Measurements from ENCODE around the gene PDGFB. TPM values are rescaled to one million over a fixed set of nuclear protein-coding genes. Genes with fewer than 3 reads are reported as not detected.
A peak's percentile ranks its signal among the peaks of the same experiment; 100 is the strongest.
"Not testable (repeated sequence)": the region's sequence is repeated elsewhere in the genome, so short reads cannot be mapped to it uniquely, and the experiment has no call there.

The PDGFB gene
- total RNA-seq, 1 donor from 2014 or later: 29.8 TPM

GRCh38 chr22:39223091-39223710 lies 21.6 kb downstream of the PDGFB start:
- ATAC-seq (no peak), DNase-seq (no peak)
- Histone ChIP-seq H3K9me3 (no peaks in the 10 kb centered on the region), H3K27me3 (no peaks in the 10 kb centered on the region), H3K4me3 (no peak overlapping the region), H3K27ac (no peak overlapping the region), H3K4me1 (peaks cover 7% of the 10 kb centered on the region), H3K36me3 (peaks cover 20% of the 10 kb centered on the region)
- intact Hi-C loops (cut with DNase I): no loop called here
- TF ChIP-seq CTCF (IDR thresholded peaks at IDR 0.05): no peak

GRCh38 chr22:39221999-39222686 lies 22.6 kb downstream of the PDGFB start:
- ATAC-seq: no peak

GRCh38 chr22:39220890-39221850 lies 23.6 kb downstream of the PDGFB start:
- Histone ChIP-seq H3K27me3 (no peaks in the 10 kb centered on the region), H3K4me1 (peaks cover 7% of the 10 kb centered on the region), H3K27ac (peak overlapping the region; percentile 18), H3K36me3 (peaks cover 19% of the 10 kb centered on the region), H3K9me3 (no peaks in the 10 kb centered on the region), H3K4me3 (no peak overlapping the region)
- intact Hi-C loops (cut with DNase I): no loop called here
- ATAC-seq (peak; percentile 31), DNase-seq (peak; percentile 36)
- TF ChIP-seq CTCF (IDR thresholded peaks at IDR 0.05): no peak

More at GRCh38 chr22:39221999-39222686, 22.6 kb downstream of the PDGFB start:
- Histone ChIP-seq H3K4me3 (no peak overlapping the region), H3K27ac (peak overlapping the region; percentile 18), H3K27me3 (no peaks in the 10 kb centered on the region), H3K9me3 (no peaks in the 10 kb centered on the region), H3K36me3 (peaks cover 20% of the 10 kb centered on the region), H3K4me1 (peaks cover 7% of the 10 kb centered on the region)
- DNase-seq: peak; percentile 51
- intact Hi-C loops (cut with DNase I): no loop called here
- TF ChIP-seq CTCF (IDR thresholded peaks at IDR 0.05): no peak

GRCh38 chr22:39220450-39220849 lies 24.3 kb downstream of the PDGFB start:
- TF ChIP-seq CTCF (IDR thresholded peaks at IDR 0.05): no peak
- Histone ChIP-seq H3K27ac (no peak overlapping the region), H3K4me3 (no peak overlapping the region), H3K9me3 (no peaks in the 10 kb centered on the region), H3K27me3 (no peaks in the 10 kb centered on the region), H3K36me3 (peaks cover 12% of the 10 kb centered on the region), H3K4me1 (peaks cover 7% of the 10 kb centered on the region)
- DNase-seq (peak; percentile 11), ATAC-seq (no peak)
- intact Hi-C loops (cut with DNase I): no loop called here

- Histone ChIP-seq H3K4me1 (peaks cover 7% of the 10 kb centered on the region), H3K27ac (no peak overlapping the region), H3K36me3 (peaks cover 5% of the 10 kb centered on the region), H3K9me3 (no peaks in the 10 kb centered on the region), H3K27me3 (no peaks in the 10 kb centered on the region), H3K4me3 (no peak overlapping the region)
- TF ChIP-seq CTCF (IDR thresholded peaks at IDR 0.05): no peak
- intact Hi-C loops (cut with DNase I): no loop called here
- ATAC-seq (no peak), DNase-seq (peak; percentile 32)
These were observed 25.4 kb downstream of the PDGFB start for GRCh38 chr22:39219071-39220039.

GRCh38 chr22:39218432-39218831 lies 26.4 kb downstream of the PDGFB start:
- H3K27ac ChIP-seq; H3K9me3 ChIP-seq; H3K4me1 ChIP-seq; intact Hi-C loops (cut with DNase I); ATAC-seq; H3K4me3 ChIP-seq; H3K36me3 ChIP-seq; H3K27me3 ChIP-seq: not testable (repeated sequence)
- DNase-seq: peak; percentile 3

Data from upper lobe of right lung (tissue), 1 donor.